DOHH2 (cell line): ENCODE results near the gene EXOC6B.
"Not testable (repeated sequence)": the region's sequence is repeated elsewhere in the genome, so short reads cannot be mapped to it uniquely, and the experiment has no call there.

Experiments used
- H3F3A ChIP-seq: fragments of 200-600 bp; sonication (generic), shearing (Covaris generic); 2 replicates; pipeline ENCODE4 v1.6.0; 2016; ENCODE audit warnings: antibody characterized with exemption, mild to moderate bottlenecking; ENCODE audit not compliant: control insufficient read depth, insufficient read depth
- H3K27ac ChIP-seq: fragments of 200-600 bp; sonication (generic); 2 replicates; pipeline ENCODE4 v1.5.1; 2014; ENCODE audit warnings: low read depth, mild to moderate bottlenecking, low read length, moderate library complexity
- H3K27me3 ChIP-seq: fragments of 200-600 bp; sonication (generic); 2 replicates; pipeline ENCODE4 v1.6.1; 2014; ENCODE audit warnings: mild to moderate bottlenecking, low read length, mixed read lengths; ENCODE audit not compliant: control insufficient read depth
- H3K36me3 ChIP-seq: fragments of 200-600 bp; sonication (generic); 2 replicates; pipeline ENCODE4 v1.6.1; 2014; ENCODE audit warnings: mild to moderate bottlenecking, low read length, moderate library complexity, mixed read lengths; ENCODE audit not compliant: control insufficient read depth
- H3K4me1 ChIP-seq: fragments of 200-600 bp; sonication (generic); 2 replicates; pipeline ENCODE4 v1.6.1; 2014; ENCODE audit warnings: mild to moderate bottlenecking, low read length, mixed read lengths; ENCODE audit not compliant: control insufficient read depth
- H3K4me2 ChIP-seq: fragments of 200-600 bp; sonication (generic); 2 replicates; pipeline ENCODE4 v1.6.0; 2014; ENCODE audit warnings: mild to moderate bottlenecking, low read length, moderate library complexity
- H3K4me3 ChIP-seq: fragments of 200-600 bp; sonication (generic); 2 replicates; pipeline ENCODE4 v1.5.1; 2014; ENCODE audit warnings: mild to moderate bottlenecking, low read length, mixed read lengths
- H3K79me2 ChIP-seq: fragments of 200-600 bp; sonication (generic); 2 replicates; pipeline ENCODE4 v1.6.1; 2014; ENCODE audit warnings: mild to moderate bottlenecking, low read length, mixed read lengths; ENCODE audit not compliant: control insufficient read depth
- H3K9me2 ChIP-seq: fragments of 200-600 bp; sonication (generic); replicated peaks from 2 replicates; pipeline ENCODE4 v1.6.1; 2014; ENCODE audit warnings: mild to moderate bottlenecking, low read length, mixed read lengths; ENCODE audit not compliant: control insufficient read depth
- H3K9me3 ChIP-seq: fragments of 200-600 bp; sonication (generic); 2 replicates; pipeline ENCODE4 v1.6.1; 2014; ENCODE audit warnings: antibody characterized with exemption, low read length, mixed read lengths; ENCODE audit not compliant: control insufficient read depth, insufficient read depth
- H4K20me1 ChIP-seq: fragments of 200-600 bp; sonication (generic); 2 replicates; pipeline ENCODE4 v1.6.0; 2014; ENCODE audit warnings: low read depth, mild to moderate bottlenecking, antibody characterized with exemption, low read length, moderate library complexity; ENCODE audit not compliant: control insufficient read depth, insufficient read depth
- EZH2phosphoT487 ChIP-seq: fragments of 200-600 bp; sonication (generic); IDR thresholded peaks from 2 replicates; pipeline ENCODE4 v1.6.1; 2017; ENCODE audit warnings: borderline replicate concordance, mild to moderate bottlenecking, antibody characterized with exemption, low read length, moderate library complexity, mixed read lengths
- TF ChIP-seq, protein P1 (sequence below): fragments of 200-600 bp; sonication (generic); IDR thresholded peaks from one replicate; pipeline ENCODE4 v1.5.1; 2014; ENCODE audit warnings: antibody characterized with exemption, mild to moderate bottlenecking, low read depth, low read length; ENCODE audit not compliant: poor library complexity, severe bottlenecking

Gene EXOC6B

DNA sequence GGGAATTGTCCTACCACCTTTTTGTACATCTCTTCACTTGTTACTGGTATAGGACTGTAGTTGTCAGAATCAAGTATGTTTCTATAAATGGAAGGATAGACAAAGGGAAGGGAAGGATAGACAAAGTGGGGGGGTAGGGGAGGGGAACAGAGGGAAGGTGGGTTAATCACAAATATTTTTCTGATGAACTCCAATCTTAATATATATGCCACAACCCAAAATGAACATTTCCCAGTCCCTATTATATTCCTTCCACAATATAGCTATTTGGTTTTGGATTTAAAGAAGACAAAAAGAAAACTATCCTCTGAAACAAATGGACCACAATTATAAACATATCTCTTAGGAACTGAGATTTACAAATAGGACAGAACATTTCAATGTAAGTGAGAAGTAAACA, 329.4 kb downstream of the EXOC6B start:
- Histone ChIP-seq H3K79me2 (no peaks in the 10 kb centered on the region), H3K4me2 (no peak overlapping the region), H3K36me3 (no peaks in the 10 kb centered on the region), H3K9me2 (no peaks in the 10 kb centered on the region), H3K9me3 (no peaks in the 10 kb centered on the region), H3K4me3 (no peak overlapping the region), H3K27ac (no peak overlapping the region), H4K20me1 (no peaks in the 10 kb centered on the region), H3F3A (no peaks in the 10 kb centered on the region), H3K27me3 (no peaks in the 10 kb centered on the region), H3K4me1 (no peaks in the 10 kb centered on the region)
- TF ChIP-seq, protein P1, sequence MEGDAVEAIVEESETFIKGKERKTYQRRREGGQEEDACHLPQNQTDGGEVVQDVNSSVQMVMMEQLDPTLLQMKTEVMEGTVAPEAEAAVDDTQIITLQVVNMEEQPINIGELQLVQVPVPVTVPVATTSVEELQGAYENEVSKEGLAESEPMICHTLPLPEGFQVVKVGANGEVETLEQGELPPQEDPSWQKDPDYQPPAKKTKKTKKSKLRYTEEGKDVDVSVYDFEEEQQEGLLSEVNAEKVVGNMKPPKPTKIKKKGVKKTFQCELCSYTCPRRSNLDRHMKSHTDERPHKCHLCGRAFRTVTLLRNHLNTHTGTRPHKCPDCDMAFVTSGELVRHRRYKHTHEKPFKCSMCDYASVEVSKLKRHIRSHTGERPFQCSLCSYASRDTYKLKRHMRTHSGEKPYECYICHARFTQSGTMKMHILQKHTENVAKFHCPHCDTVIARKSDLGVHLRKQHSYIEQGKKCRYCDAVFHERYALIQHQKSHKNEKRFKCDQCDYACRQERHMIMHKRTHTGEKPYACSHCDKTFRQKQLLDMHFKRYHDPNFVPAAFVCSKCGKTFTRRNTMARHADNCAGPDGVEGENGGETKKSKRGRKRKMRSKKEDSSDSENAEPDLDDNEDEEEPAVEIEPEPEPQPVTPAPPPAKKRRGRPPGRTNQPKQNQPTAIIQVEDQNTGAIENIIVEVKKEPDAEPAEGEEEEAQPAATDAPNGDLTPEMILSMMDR, result no peak
- TF ChIP-seq EZH2phosphoT487, result no peak

DNA sequence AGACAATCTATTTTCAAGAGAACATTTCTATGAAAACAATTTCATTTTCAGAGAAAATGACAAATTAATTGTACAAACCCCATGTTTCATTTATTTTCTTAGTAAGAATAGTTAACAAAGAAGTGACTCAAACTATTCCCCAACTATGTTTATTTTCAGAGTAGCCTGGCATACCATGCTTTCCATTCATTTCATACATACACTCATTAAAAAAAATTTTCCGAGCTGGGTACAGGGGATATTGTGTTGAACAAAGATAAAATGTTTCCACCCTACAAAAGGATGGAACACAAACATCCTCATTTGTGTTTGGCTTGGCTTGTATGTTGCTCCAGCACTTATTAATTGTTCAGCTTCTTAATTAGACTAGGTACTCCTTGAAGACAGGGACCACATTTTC, 331.4 kb downstream of the EXOC6B start:
- Histone ChIP-seq H4K20me1 (no peaks in the 10 kb centered on the region), H3K9me3 (no peaks in the 10 kb centered on the region), H3K9me2 (no peaks in the 10 kb centered on the region), H3K36me3 (no peaks in the 10 kb centered on the region), H3K27me3 (no peaks in the 10 kb centered on the region), H3K4me1 (no peaks in the 10 kb centered on the region), H3K79me2 (no peaks in the 10 kb centered on the region), H3F3A (no peaks in the 10 kb centered on the region), H3K4me3 (no peak overlapping the region), H3K27ac (no peak overlapping the region), H3K4me2 (no peak overlapping the region)
- no peak for TF ChIP-seq EZH2phosphoT487
- TF ChIP-seq, protein P1, result no peak

DNA sequence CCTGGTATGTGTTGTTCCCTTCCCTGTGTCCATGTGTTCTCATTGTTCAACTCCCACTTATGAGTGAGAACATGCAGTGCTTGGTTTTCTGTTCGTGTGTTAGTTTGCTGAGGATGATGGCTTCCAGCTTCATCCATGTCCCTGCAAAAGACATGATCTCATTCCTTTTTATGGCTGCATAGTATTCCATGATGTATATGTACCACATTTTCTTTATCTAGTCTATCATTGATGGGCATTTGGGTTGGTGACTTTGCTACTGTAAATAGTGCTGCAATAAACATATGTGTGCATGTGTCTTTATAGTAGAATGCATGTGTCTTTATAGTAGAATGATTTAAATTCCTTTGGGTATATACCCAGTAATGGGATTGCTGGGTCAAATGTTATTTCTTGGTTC, 341.2 kb downstream of the EXOC6B start:
- H3K27me3 ChIP-seq, H3K9me3 ChIP-seq, H3K4me1 ChIP-seq, H3F3A ChIP-seq, H3K9me2 ChIP-seq, H3K4me3 ChIP-seq, H3K36me3 ChIP-seq, H3K79me2 ChIP-seq, H3K27ac ChIP-seq, H4K20me1 ChIP-seq, H3K4me2 ChIP-seq: not testable (repeated sequence)

DNA sequence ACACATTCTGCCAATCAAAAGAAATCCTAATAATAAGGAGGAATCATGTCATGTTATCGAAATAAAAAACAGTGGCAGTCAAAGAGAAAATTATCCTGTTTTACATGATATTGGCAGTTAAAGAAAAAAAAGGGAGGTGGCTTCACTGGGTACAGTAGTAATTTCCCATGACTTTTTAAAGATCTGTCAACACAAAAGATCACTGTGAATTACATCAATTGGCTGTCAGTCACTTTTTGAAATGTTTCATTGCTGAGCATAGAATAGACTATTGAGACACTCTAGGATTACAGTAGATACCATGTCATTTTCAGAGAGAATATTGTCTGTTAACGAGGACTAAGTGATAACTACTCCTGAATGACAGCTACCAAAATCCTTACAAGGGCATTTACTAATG, 342.5 kb downstream of the EXOC6B start:
- no peak overlapping the region for H3K4me3 ChIP-seq
- no peaks in the 10 kb centered on the region for H3K9me3 ChIP-seq
- no peaks in the 10 kb centered on the region for H3F3A ChIP-seq
- H3K4me1 ChIP-seq, result no peaks in the 10 kb centered on the region
- no peaks in the 10 kb centered on the region for H3K36me3 ChIP-seq
- H4K20me1 ChIP-seq, result no peaks in the 10 kb centered on the region
- no peaks in the 10 kb centered on the region for H3K9me2 ChIP-seq
- H3K27me3 ChIP-seq, result no peaks in the 10 kb centered on the region
- TF ChIP-seq, protein P1, result no peak
- no peak for TF ChIP-seq EZH2phosphoT487
- no peaks in the 10 kb centered on the region for H3K79me2 ChIP-seq
- H3K27ac ChIP-seq, result no peak overlapping the region
- no peak overlapping the region for H3K4me2 ChIP-seq
